Ecto neural progenitor cell (in vitro differentiated cells): ENCODE results near the gene COX8A.

ENCODE experiments used
- DNase-seq: peaks from one replicate; pipeline ENCODE4 v3.0.0-alpha.2; 2018; ENCODE audit warnings: low spot score

The COX8A gene

GRCh38 chr11:64021757-64022093, 47.3 kb downstream of the COX8A start:
- DNase-seq, result no peak

GRCh38 chr11:64022125-64022784, 47.8 kb downstream of the COX8A start:
- DNase-seq, result no peak

DNA sequence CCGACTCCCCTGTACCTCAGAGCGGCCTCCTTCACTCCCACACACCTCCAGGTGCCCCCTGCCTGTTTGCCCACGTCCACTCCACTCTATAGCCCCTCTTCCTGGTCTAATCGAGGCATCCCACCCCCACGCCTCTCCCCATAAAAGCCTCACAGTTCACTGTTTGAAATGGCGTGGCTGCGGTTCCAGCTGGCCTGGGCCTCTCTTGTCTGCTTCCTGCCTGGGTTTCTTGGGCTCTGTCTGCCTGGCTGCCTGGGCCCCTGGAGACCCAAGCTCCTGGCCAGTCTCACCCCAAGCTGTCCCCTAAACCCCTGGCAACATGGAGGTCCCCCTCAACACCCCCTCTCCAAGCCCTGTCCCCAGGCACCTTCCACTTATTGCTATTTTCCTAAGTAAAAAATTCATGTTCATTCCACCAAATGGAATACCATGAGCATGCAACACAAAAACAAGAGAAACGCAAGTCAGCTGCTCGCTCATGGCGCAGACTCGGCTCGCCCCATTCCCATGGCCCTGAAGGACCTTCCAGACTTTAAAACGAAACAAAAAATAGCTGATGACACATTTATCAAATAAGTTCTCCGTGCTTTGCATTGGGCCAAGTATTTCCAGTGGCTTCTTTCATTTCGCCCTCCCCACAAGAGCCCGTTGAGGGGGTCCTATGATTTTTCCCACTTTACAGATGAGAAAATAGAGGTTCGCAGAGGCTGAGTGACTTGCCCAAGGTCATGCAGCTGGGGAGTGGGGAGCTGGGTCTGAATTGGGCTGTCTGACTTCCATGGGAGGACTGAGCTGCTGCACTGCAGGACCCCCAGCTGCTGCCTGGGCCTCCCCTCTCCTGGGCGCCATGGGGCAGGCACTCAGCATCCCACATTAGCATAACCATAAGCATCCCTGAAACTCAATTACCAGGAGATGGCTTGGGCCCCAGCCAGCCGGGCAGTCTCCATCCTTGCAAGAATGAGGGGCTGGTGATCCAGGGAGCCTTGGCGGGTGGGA, 49.6 kb downstream of the COX8A start:
- DNase-seq, result no peak

DNA sequence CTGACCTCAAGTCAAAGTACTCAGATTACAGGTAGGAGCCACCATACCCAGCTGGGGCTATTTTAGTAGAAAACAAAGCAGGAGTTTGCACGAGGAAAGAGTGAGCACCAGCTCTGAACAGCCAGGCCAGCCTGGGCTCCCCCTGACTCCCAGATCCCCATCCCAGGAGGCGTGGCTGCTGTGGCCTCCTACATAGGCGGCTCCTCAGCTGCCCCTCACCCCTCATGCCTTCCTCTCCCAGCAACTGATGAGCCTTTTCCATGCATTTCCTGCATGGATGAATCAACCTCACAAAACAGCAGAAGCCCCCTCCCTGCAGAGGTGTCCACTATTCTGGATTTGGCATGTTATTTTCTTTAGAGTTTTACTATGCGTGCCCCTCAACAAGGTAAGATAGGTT, 50.8 kb downstream of the COX8A start:
- DNase-seq, result no peak
